Cardiac muscle cell (in vitro differentiated cells and primary cell): Measurements from ENCODE around the gene ETS2. TPM values are rescaled to one million over a fixed set of nuclear protein-coding genes. Genes with fewer than 3 reads are reported as not detected.

ENCODE experiments used
- DNase-seq, 2 donors: peaks; one replicate each; pipeline versions ENCODE4 v3.0.0 to v3.0.0-alpha.2; 2010 to 2017; ENCODE audit warnings: low read depth in 1 of 2, low spot score in 1 of 2
- H3K27ac ChIP-seq: fragments of 200-600 bp; sonication (generic); 2 replicates; pipeline ENCODE4 v1.5.1; 2016
- H3K27me3 ChIP-seq: fragments of 200-600 bp; sonication (generic); 2 replicates; pipeline ENCODE4 v1.6.0; 2016; ENCODE audit warnings: control low read depth
- H3K36me3 ChIP-seq: fragments of 200-600 bp; sonication (generic); 2 replicates; pipeline ENCODE4 v1.5.1; 2016; ENCODE audit warnings: control low read depth
- H3K4me1 ChIP-seq: fragments of 200-600 bp; sonication (generic); 2 replicates; pipeline ENCODE4 v1.8.1; 2017; ENCODE audit warnings: low read depth, mild to moderate bottlenecking, mixed run types
- H3K4me3 ChIP-seq: fragments of 200-600 bp; sonication (generic); 2 replicates; pipeline ENCODE4 v1.5.1; 2016; ENCODE audit warnings: mild to moderate bottlenecking
- H3K9me3 ChIP-seq: fragments of 200-600 bp; sonication (generic); 2 replicates; pipeline ENCODE4 v1.5.1; 2017; ENCODE audit warnings: low read depth, mild to moderate bottlenecking, control low read depth
- polyA plus RNA-seq: library from polyadenylated mRNA; unstranded; fragments of >200 nt; fragmentation: Nextera tagmentation; extraction: Ambion mirVana; gene quantifications from 2 replicates; pipeline ENCODE4 v1.2.1, GENCODE V29; 2016
- total RNA-seq: library from RNA; depleted of rRNA; stranded (reverse); fragments of >200 nt; gene quantifications from 2 replicates; pipeline ENCODE4 v1.2.3, GENCODE V29; 2016
- TF ChIP-seq, protein P1 (sequence below): IDR thresholded peaks from 2 replicates; pipeline ENCODE4 v1.5.1; 2012; ENCODE audit warnings: low read depth, mild to moderate bottlenecking, low read length

The ETS2 gene
- total and polyA plus RNA-seq, 2 experiments from 2014 or later, result 20.9 to 25.2 TPM

DNA sequence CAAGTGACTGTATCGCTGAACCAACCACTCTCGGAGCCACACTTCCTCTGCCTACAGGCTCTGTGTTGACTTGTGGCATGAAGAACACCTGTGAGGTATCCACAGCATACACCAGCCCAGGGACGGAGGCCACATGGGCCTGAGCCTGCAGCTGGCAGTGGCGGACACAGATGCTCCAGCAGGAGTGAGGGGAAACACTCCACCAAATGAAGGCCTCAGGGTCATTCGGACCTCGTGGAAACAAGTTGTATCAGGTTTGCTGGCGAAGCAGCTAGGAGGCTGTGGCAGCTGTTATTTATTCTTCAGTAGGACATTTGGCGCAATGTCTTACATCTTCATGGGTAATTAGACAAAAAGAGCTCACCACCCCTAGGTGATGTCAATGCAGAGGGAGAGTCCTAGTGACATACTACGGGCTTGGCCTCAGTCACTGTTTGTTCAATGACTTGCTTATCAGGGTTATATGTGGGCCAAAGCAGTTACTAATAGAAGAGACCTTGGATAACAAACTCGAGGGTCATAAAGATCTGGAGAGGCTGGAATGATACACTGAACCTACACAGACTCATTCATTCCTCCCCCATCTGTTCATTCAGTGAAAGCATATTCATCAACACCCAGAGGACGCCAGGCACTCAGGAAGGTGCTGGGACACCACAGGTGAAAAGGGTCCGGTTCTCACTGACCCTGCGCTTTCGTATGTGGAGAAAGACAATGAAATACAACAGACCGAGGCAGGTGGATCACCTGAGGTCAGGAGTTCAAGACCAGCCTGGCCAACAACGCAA lies 11.6 kb upstream of the ETS2 start:
- no peak for DNase-seq
- H3K36me3 ChIP-seq, result no peaks in the 10 kb centered on the region
- H3K27ac ChIP-seq, result no peak overlapping the region
- H3K4me1 ChIP-seq, result peaks cover 11% of the 10 kb centered on the region
- H3K27me3 ChIP-seq, result no peaks in the 10 kb centered on the region
- no peaks in the 10 kb centered on the region for H3K9me3 ChIP-seq
- H3K4me3 ChIP-seq, result no peak overlapping the region
- TF ChIP-seq, protein P1, sequence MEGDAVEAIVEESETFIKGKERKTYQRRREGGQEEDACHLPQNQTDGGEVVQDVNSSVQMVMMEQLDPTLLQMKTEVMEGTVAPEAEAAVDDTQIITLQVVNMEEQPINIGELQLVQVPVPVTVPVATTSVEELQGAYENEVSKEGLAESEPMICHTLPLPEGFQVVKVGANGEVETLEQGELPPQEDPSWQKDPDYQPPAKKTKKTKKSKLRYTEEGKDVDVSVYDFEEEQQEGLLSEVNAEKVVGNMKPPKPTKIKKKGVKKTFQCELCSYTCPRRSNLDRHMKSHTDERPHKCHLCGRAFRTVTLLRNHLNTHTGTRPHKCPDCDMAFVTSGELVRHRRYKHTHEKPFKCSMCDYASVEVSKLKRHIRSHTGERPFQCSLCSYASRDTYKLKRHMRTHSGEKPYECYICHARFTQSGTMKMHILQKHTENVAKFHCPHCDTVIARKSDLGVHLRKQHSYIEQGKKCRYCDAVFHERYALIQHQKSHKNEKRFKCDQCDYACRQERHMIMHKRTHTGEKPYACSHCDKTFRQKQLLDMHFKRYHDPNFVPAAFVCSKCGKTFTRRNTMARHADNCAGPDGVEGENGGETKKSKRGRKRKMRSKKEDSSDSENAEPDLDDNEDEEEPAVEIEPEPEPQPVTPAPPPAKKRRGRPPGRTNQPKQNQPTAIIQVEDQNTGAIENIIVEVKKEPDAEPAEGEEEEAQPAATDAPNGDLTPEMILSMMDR, result no peak

DNA sequence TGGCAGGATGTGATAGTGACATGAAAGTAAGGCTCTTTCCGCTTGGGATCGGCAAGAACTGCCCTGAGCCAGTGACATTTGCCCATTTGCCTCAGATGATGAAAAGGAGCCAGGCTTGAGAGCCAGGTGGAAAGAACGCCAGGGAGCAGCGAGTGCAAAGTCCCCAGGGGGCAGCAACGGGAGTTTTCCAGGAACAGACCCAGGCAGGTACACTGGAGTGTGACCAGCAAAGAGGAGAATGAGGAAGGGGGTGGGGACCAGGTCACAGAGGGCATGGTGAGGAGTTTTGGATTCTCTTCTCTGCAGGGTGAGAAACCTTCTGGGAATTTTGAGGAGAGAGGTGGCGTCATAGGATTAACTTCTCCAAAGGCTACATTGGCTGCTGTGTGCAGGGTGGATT lies 10.8 kb upstream of the ETS2 start:
- DNase-seq, result no peak
- Histone ChIP-seq H3K4me1 (peaks cover 11% of the 10 kb centered on the region), H3K4me3 (no peak overlapping the region), H3K9me3 (no peaks in the 10 kb centered on the region), H3K36me3 (no peaks in the 10 kb centered on the region), H3K27me3 (no peaks in the 10 kb centered on the region), H3K27ac (no peak overlapping the region)
- TF ChIP-seq, protein P1, result no peak

DNA sequence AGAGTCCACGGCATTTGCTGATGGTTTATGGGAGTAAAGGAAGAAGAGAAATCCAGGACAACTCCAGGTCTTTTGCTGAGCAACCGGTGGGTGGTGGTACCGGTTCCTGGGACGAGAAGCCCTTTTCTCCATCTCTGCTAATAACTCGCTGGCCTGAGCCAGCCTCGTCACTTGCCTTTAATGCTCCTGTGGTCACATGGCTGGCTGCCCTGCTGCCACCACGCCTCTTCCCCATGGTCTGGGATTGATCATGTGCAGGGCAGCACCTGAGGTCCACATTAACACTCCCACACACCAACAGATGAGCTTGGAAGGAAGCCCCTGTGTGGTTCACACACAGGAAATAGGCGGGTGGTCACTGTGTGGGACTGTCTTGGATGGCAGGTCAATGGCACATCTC lies 10.3 kb upstream of the ETS2 start:
- H3K9me3 ChIP-seq, result no peaks in the 10 kb centered on the region
- no peak overlapping the region for H3K27ac ChIP-seq
- no peaks in the 10 kb centered on the region for H3K36me3 ChIP-seq
- TF ChIP-seq, protein P1, result no peak
- no peak overlapping the region for H3K4me3 ChIP-seq
- no peak for DNase-seq
- H3K4me1 ChIP-seq, result peaks cover 11% of the 10 kb centered on the region
- H3K27me3 ChIP-seq, result no peaks in the 10 kb centered on the region

DNA sequence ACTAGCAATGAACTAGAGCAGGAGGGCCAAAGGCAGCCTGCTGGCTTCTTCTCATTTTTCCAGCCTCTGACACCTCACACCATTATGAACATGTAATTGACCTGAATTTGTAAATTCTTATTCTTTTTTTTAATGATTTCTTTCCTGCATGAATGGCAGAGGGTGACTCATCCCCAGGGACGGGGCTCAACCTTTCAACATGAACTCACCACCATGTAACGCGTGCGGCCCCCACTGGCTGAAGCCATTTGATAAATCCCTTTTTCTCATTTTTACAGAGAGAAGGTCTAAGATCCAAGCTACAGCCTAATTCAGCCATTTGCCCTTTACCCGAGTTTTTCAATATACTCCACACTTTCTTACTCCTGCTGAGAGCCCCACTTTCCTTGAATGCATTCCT lies 9.3 kb upstream of the ETS2 start:
- peak in 1 of 2 donors; percentile 55 for DNase-seq
- H3K36me3 ChIP-seq, result no peaks in the 10 kb centered on the region
- TF ChIP-seq, protein P1, result no peak
- peaks cover 11% of the 10 kb centered on the region for H3K4me1 ChIP-seq
- H3K9me3 ChIP-seq, result no peaks in the 10 kb centered on the region
- H3K4me3 ChIP-seq, result no peak overlapping the region
- H3K27ac ChIP-seq, result no peak overlapping the region
- H3K27me3 ChIP-seq, result no peaks in the 10 kb centered on the region

DNA sequence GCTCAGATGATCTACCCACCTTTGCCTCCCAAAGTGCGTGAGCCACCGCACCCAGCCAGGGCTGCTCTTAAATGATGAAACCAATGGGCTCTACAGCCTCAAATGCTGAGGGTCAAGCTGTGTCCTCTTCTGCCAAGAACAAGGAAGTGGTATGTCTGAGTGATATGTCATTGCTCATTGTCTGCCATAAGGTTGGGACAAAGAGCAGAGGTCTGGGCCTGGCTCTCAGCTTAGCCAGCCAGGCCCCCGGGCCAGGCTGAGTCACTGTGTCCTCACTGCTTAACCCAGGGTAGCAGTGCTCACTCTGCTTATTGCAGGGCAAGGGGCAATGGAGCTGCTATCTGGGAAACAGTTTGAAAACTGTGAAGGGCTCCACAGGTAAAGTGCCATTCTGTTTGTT lies 8.3 kb upstream of the ETS2 start:
- H3K36me3 ChIP-seq, result no peaks in the 10 kb centered on the region
- H3K9me3 ChIP-seq, result no peaks in the 10 kb centered on the region
- peak overlapping the region; percentile 43 for H3K27ac ChIP-seq
- TF ChIP-seq, protein P1, result no peak
- peaks cover 14% of the 10 kb centered on the region for H3K4me1 ChIP-seq
- no peaks in the 10 kb centered on the region for H3K27me3 ChIP-seq
- H3K4me3 ChIP-seq, result no peak overlapping the region
- peak in 1 of 2 donors; percentile 35 for DNase-seq
